HG03460 (cell line): ENCODE measurements around the gene TIMM50.

Experiments
- ATAC-seq: cut with Tn5 transposase; IDR thresholded peaks from one replicate; pipeline ENCODE4 v1.9.1; 2021; ENCODE audit not compliant: unreplicated experiment

Gene TIMM50

GRCh38 chr19:39525205-39525604 is 44.6 kb downstream of the TIMM50 start:
- no peak for ATAC-seq

GRCh38 chr19:39531834-39532232 is 51.2 kb downstream of the TIMM50 start:
- ATAC-seq: no peak

- ATAC-seq: peak; percentile 81
These were observed 51.8 kb downstream of the TIMM50 start, which contains the start of gene EID2B for GRCh38 chr19:39532233-39533002. TSS of gene EID2B (minus strand) at chr19:39532852. CDS start at chr19:39532802, 50 bp downstream.

GRCh38 chr19:39533003-39533512 is 52.4 kb downstream of the TIMM50 start:
- no peak for ATAC-seq

- ATAC-seq: no peak
These were observed 53.2 kb downstream of the TIMM50 start for GRCh38 chr19:39533791-39534190.

- no peak for ATAC-seq
These were observed 58.5 kb downstream of the TIMM50 start for GRCh38 chr19:39539165-39539517.

- ATAC-seq: peak; percentile 86
These were observed 59.1 kb downstream of the TIMM50 start, which contains the start of gene EID2 for GRCh38 chr19:39539518-39540332. TSS of gene EID2 (minus strand) at chr19:39540161. CDS start at chr19:39540079, 82 bp downstream.

GRCh38 chr19:39540333-39540673 is 59.7 kb downstream of the TIMM50 start:
- no peak for ATAC-seq
